Neuron (in vitro differentiated cells): Measurements from ENCODE around the gene SEC61B.
"Not testable (repeated sequence)": the region's sequence is repeated elsewhere in the genome, so short reads cannot be mapped to it uniquely, and the experiment has no call there.

Experiments used
- H2AFZ ChIP-seq: one replicate; pipeline ENCODE4 v1.6.1; 2013; ENCODE audit warnings: low read depth, mild to moderate bottlenecking, inconsistent platforms, low read length, moderate library complexity
- H3K27me3 ChIP-seq: one replicate; pipeline ENCODE4 v1.6.1; 2013; ENCODE audit warnings: low read length; ENCODE audit not compliant: insufficient read depth
- H3K36me3 ChIP-seq: one replicate; pipeline ENCODE4 v1.6.1; 2013; ENCODE audit warnings: low read length; ENCODE audit not compliant: insufficient read depth
- H3K4me1 ChIP-seq: one replicate; pipeline ENCODE4 v1.6.1; 2013; ENCODE audit warnings: low read length; ENCODE audit not compliant: insufficient read depth
- H3K4me3 ChIP-seq: 2 replicates; pipeline ENCODE4 v1.5.1; 2013; ENCODE audit warnings: mild to moderate bottlenecking, low read length, moderate library complexity
- H3K9me3 ChIP-seq: one replicate; pipeline ENCODE4 v1.6.1; 2013; ENCODE audit warnings: low read length

Gene SEC61B

GRCh38 chr9:99234618-99235017 lies 12.5 kb downstream of the SEC61B start:
- no peaks in the 10 kb centered on the region for H3K4me1 ChIP-seq
- H3K9me3 ChIP-seq = peaks cover 2% of the 10 kb centered on the region
- peaks cover 29% of the 10 kb centered on the region for H3K36me3 ChIP-seq
- no peak overlapping the region for H2AFZ ChIP-seq
- no peak overlapping the region for H3K4me3 ChIP-seq
- no peaks in the 10 kb centered on the region for H3K27me3 ChIP-seq

DNA sequence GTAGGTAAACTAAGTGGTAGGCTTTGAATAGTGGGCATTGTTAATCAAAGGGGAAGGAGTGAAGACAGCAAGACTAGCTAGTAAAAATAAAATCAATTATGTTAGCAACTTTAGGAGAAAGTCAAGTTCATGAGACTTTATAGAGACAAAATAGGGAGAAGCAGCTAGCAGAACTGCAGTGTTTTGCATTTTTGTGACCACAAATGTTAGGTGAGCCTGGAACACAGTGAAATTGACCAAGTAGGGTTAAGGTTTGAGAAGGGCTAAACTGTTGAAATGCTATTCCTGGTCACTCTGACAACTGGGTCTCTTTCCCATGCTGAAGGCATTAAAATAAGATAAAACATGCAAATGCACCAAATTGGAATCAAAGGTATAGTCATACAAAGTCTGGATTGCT lies 13.0 kb downstream of the SEC61B start:
- Histone ChIP-seq H2AFZ (no peak overlapping the region), H3K4me3 (no peak overlapping the region), H3K36me3 (peaks cover 27% of the 10 kb centered on the region)

DNA sequence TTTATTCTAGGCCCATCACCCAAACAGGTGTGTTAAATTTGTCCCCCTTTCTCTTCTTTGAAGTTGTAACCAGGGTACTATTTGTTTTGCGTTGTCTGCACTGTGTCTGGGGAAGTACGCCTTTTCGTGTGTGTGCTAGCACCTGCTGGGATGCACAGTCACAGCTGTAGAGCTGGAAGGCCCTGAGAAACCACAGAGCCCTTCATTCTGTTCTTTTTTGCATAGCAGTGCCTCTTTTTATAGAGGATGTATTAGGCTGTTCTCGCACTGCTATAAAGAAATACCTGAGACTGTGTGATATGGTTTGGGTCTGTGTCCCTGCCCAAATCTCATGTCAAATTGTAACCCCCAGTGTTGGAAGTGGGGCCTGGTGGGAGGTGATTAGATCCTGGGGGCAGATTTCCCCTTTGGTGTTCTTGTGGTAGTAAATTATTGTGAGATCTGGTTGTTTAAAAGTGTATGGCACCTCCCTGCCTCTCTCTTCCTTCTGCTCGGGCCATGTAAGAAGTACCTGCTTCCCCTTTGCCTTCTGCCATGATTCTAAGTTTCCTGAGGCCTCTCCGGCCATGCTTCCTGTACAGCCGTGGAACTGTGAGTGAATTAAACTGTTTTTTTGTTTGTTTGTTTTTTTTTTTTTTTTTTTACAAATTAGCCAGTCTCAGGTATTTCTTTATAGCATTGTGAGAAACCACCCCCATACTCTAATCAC lies 14.0 kb downstream of the SEC61B start:
- no peak overlapping the region for H3K4me3 ChIP-seq
- no peak overlapping the region for H2AFZ ChIP-seq
- H3K4me1 ChIP-seq = no peaks in the 10 kb centered on the region
- peaks cover 17% of the 10 kb centered on the region for H3K36me3 ChIP-seq
- H3K27me3 ChIP-seq = no peaks in the 10 kb centered on the region
- peaks cover 2% of the 10 kb centered on the region for H3K9me3 ChIP-seq

More for the DNA sequence above, 13.0 kb downstream of the SEC61B start:
- peaks cover 2% of the 10 kb centered on the region for H3K9me3 ChIP-seq
- H3K4me1 ChIP-seq = no peaks in the 10 kb centered on the region
- H3K27me3 ChIP-seq = no peaks in the 10 kb centered on the region

GRCh38 chr9:99237356-99237755 lies 15.3 kb downstream of the SEC61B start:
- Histone ChIP-seq H3K36me3 (peaks cover 12% of the 10 kb centered on the region), H3K4me1 (no peaks in the 10 kb centered on the region), H3K27me3 (no peaks in the 10 kb centered on the region), H3K4me3 (no peak overlapping the region), H2AFZ (no peak overlapping the region), H3K9me3 (peaks cover 2% of the 10 kb centered on the region)

DNA sequence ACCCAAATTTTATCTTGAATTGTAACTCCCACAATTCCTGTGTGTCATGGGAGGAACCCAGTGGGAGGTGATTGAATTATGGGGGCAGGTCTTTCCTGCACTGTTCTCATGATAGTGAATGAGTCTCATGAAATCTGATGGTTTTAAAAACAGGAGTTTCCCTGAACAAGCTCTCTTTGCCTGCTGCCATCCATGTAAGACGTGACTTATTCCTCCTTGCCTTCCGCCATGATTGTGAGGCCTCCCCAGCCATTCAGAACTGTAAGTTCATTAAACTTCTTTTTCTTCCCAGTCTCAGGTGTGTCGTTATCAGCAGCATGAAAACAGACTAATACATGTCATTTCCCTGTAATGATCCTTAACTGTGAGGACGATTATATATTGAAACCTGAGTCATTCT lies 15.8 kb downstream of the SEC61B start:
- H3K4me1 ChIP-seq, H2AFZ ChIP-seq, H3K27me3 ChIP-seq, H3K4me3 ChIP-seq, H3K36me3 ChIP-seq, H3K9me3 ChIP-seq: not testable (repeated sequence)

DNA sequence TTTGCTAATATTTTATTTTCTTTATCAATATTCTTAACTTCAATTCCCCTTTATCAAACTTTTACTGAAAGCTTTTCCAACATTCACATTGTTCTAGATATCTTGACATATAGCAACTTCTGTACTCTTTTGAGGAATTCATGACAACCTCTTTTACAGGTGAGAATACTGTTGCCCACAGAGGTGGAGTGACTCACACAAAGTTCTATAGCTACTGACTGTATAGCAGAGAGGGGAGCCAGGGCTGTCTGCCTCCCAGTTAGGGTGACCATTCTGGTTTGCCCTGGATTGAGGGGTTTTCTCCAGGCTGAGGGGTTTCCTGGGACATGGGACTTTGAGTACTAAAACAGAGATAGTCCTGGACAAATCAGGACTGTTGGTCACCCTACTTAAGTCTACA lies 16.2 kb downstream of the SEC61B start:
- Histone ChIP-seq H2AFZ (no peak overlapping the region), H3K27me3 (no peaks in the 10 kb centered on the region), H3K4me1 (no peaks in the 10 kb centered on the region), H3K9me3 (peaks cover 2% of the 10 kb centered on the region), H3K4me3 (no peak overlapping the region), H3K36me3 (peaks cover 2% of the 10 kb centered on the region)

- no peaks in the 10 kb centered on the region for H3K27me3 ChIP-seq
- no peak overlapping the region for H3K4me3 ChIP-seq
- peaks cover 2% of the 10 kb centered on the region for H3K9me3 ChIP-seq
- H3K4me1 ChIP-seq = no peaks in the 10 kb centered on the region
- no peak overlapping the region for H2AFZ ChIP-seq
- H3K36me3 ChIP-seq = no peaks in the 10 kb centered on the region
These were observed 17.4 kb downstream of the SEC61B start for GRCh38 chr9:99239341-99240060.

DNA sequence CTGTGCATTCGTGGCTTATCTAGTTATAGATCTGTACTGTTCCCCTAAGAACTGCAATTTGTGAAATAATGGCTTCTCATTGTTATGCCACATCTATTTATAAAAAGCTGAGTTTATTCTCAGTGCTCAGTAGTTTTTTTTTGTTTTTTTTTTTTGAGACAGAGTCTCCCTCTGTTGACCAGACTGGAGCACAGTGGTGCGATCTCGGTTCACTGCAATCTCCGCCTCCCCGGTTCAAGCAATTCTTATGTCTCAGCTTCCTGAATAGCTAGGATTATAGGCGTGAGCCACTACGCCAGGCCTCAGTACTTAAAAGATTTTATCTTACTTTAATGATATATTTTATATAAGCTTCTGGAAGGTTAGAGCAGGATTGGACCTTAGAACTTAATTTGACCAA lies 19.0 kb downstream of the SEC61B start:
- Histone ChIP-seq H3K4me1 (no peaks in the 10 kb centered on the region), H3K36me3 (no peaks in the 10 kb centered on the region), H3K4me3 (no peak overlapping the region), H2AFZ (no peak overlapping the region), H3K9me3 (peaks cover 2% of the 10 kb centered on the region), H3K27me3 (no peaks in the 10 kb centered on the region)

GRCh38 chr9:99244344-99245260 lies 22.5 kb downstream of the SEC61B start:
- Histone ChIP-seq H3K4me1 (no peaks in the 10 kb centered on the region), H3K4me3 (no peak overlapping the region), H3K27me3 (no peaks in the 10 kb centered on the region), H3K9me3 (no peaks in the 10 kb centered on the region), H3K36me3 (no peaks in the 10 kb centered on the region), H2AFZ (no peak overlapping the region)

DNA sequence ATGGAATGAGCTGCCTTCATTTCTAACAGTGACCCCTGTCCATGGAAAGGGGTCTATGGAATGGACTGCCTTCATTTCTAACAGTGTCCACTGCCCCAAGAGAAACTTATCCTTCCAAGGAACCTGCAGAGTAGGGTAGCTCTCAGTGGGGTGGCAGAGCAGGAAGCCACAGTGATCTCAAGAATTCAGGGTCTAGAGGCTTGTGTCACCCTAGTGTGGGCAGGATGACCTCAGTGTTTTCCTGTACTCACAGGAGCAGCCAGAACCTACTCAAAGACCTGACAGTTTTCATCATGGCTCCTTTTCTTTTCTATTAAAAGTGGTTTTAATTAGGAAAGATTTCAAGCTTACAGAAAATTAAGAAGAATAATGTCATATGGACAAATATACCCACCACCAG lies 27.5 kb downstream of the SEC61B start:
- Histone ChIP-seq H3K36me3 (no peaks in the 10 kb centered on the region), H2AFZ (no peak overlapping the region), H3K4me3 (no peak overlapping the region), H3K27me3 (no peaks in the 10 kb centered on the region), H3K4me1 (no peaks in the 10 kb centered on the region), H3K9me3 (no peaks in the 10 kb centered on the region)

DNA sequence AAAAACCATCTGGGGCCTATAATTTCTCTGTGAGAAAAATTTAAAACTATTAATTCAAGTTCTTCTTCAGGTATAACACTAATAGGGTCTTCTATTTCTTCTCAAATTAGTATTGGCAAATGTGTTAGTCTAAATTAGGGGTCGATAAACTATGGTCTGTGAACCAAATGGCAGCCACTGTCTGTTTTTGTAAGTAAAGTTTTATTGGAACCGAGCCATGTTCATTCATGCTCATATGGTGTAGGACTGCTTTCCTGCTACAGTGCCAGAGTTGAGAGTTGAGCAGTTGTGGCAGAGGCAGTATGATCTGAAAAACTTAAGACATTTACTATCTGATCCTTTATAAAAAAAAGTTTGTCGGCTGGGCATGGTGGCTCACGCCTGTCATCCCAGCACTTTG lies 29.1 kb downstream of the SEC61B start:
- Histone ChIP-seq H3K4me3 (no peak overlapping the region), H3K36me3 (no peaks in the 10 kb centered on the region), H3K4me1 (no peaks in the 10 kb centered on the region), H3K9me3 (no peaks in the 10 kb centered on the region), H3K27me3 (no peaks in the 10 kb centered on the region), H2AFZ (no peak overlapping the region)

- Histone ChIP-seq H2AFZ (no peak overlapping the region), H3K4me3 (no peak overlapping the region), H3K36me3 (no peaks in the 10 kb centered on the region), H3K27me3 (no peaks in the 10 kb centered on the region), H3K9me3 (no peaks in the 10 kb centered on the region), H3K4me1 (no peaks in the 10 kb centered on the region)
These were observed 31.1 kb downstream of the SEC61B start for GRCh38 chr9:99253134-99253533.
